Tibial nerve (tissue), 4 donors: ENCODE results near the gene PDE1C.

Source experiments
- CTCF ChIP-seq, 5 experiments: fragments of 200-600 bp in 3 of 5; fragments of 450-650 bp in 2 of 5; sonication (generic) in 3 of 5; IDR thresholded peaks; one replicate each; pipeline ENCODE4 v1.5.1; 2016 to 2019; ENCODE audit warnings: antibody characterized with exemption in 5 of 5, mild to moderate bottlenecking in 3 of 5, moderate library complexity in 2 of 5
- EP300 ChIP-seq, 2 donors: sonication (generic); formaldehyde crosslinking; IDR thresholded peaks; one replicate each; pipeline ENCODE4 v1.6.1; 2017; ENCODE audit warnings: antibody characterized with exemption in 2 of 2, mild to moderate bottlenecking in 1 of 2
- POLR2A ChIP-seq, 2 donors: fragments of 450-650 bp; IDR thresholded peaks; one replicate each; pipeline ENCODE4 v1.6.1; 2017; ENCODE audit warnings: antibody characterized with exemption in 2 of 2, mild to moderate bottlenecking in 2 of 2, moderate library complexity in 2 of 2

- TF ChIP-seq EP300 (IDR thresholded peaks at IDR 0.05) (no peak), POLR2A (IDR thresholded peaks at IDR 0.05) (no peak), CTCF (IDR thresholded peaks at IDR 0.05) (no peak)
Measured at GRCh38 chr7:31786326-31786725, 283.9 kb downstream of the PDE1C start.
